OCI-LY7 (cell line): ENCODE data around the gene SPATA18. TPM values are rescaled to one million over a fixed set of nuclear protein-coding genes. Genes with fewer than 3 reads are reported as not detected.
"Not testable (repeated sequence)": the region's sequence is repeated elsewhere in the genome, so short reads cannot be mapped to it uniquely, and the experiment has no call there.

Experiments
- BruUV-seq: library from RNA; stranded (reverse); fragments of 400-500 nt; replicated peaks from 2 replicates; lab custom pipeline; 2021; lab: Mats Ljungman, UMichigan
- CTCF ChIA-PET: fragments of 300-600 bp; sonication (Branson Sonifier 250); formaldehyde crosslinking; loops from one replicate; lab custom pipeline; 2022; ENCODE audit warnings: antibody characterized with exemption; ENCODE audit not compliant: unreplicated experiment; lab: Charles Lee
- POLR2A ChIA-PET: fragments of 300-600 bp; sonication (Branson Sonifier 250); formaldehyde crosslinking; loops from one replicate; lab custom pipeline; 2022; ENCODE audit warnings: antibody characterized with exemption; lab: Charles Lee
- DNase-seq: peaks from one replicate; pipeline ENCODE4 v3.0.0-alpha.2; 2015; ENCODE audit warnings: low spot score
- H2AFZ ChIP-seq: fragments of 200-600 bp; sonication (generic), shearing (Covaris generic); 2 replicates; pipeline ENCODE4 v1.6.1; 2014; ENCODE audit warnings: mild to moderate bottlenecking, antibody characterized with exemption, low read length, moderate library complexity
- H3K27ac ChIP-seq: fragments of 200-600 bp; sonication (generic); 2 replicates; pipeline ENCODE4 v1.5.1; 2014; ENCODE audit warnings: mixed run types, low read depth, mild to moderate bottlenecking, moderate library complexity, low read length, inconsistent platforms; ENCODE audit not compliant: poor library complexity, severe bottlenecking
- H3K36me3 ChIP-seq: fragments of 200-600 bp; sonication (generic); 2 replicates; pipeline ENCODE4 v1.6.1; 2014; ENCODE audit warnings: mild to moderate bottlenecking, antibody characterized with exemption, low read length, moderate library complexity, mixed read lengths; ENCODE audit not compliant: insufficient read depth
- H3K4me1 ChIP-seq: fragments of 200-600 bp; sonication (generic); 2 replicates; pipeline ENCODE4 v1.5.1; 2014; ENCODE audit warnings: mild to moderate bottlenecking, low read length; ENCODE audit not compliant: insufficient read depth, poor library complexity, severe bottlenecking
- H3K4me2 ChIP-seq: fragments of 200-600 bp; sonication (generic); 2 replicates; pipeline ENCODE4 v1.6.1; 2014; ENCODE audit warnings: mild to moderate bottlenecking, low read length
- H3K4me3 ChIP-seq: fragments of 200-600 bp; sonication (generic); 2 replicates; pipeline ENCODE4 v1.5.1; 2014; ENCODE audit warnings: mild to moderate bottlenecking, low read depth, low read length; ENCODE audit not compliant: poor library complexity, severe bottlenecking
- H3K79me2 ChIP-seq: fragments of 200-600 bp; sonication (generic); 2 replicates; pipeline ENCODE4 v1.6.1; 2016; ENCODE audit warnings: low read depth, mild to moderate bottlenecking, low read length, moderate library complexity, mixed read lengths; ENCODE audit not compliant: insufficient read depth
- H3K9me2 ChIP-seq: fragments of 200-600 bp; sonication (generic); 2 replicates; pipeline ENCODE4 v1.6.1; 2016; ENCODE audit warnings: mild to moderate bottlenecking, low read length, mixed read lengths; ENCODE audit not compliant: insufficient read depth
- H3K9me3 ChIP-seq: fragments of 200-600 bp; sonication (generic); 2 replicates; pipeline ENCODE4 v1.6.1; 2014; ENCODE audit warnings: mild to moderate bottlenecking, mixed run types, low read length, mixed read lengths
- H4K20me1 ChIP-seq: fragments of 200-600 bp; sonication (generic); 2 replicates; pipeline ENCODE4 v1.6.1; 2014; ENCODE audit warnings: mild to moderate bottlenecking, antibody characterized with exemption, low read length, moderate library complexity, mixed read lengths; ENCODE audit not compliant: insufficient read depth
- EZH2phosphoT487 ChIP-seq: fragments of 200-600 bp; sonication (generic); IDR thresholded peaks from 2 replicates; pipeline ENCODE4 v1.6.1; 2018; ENCODE audit warnings: low read depth, borderline replicate concordance, mild to moderate bottlenecking, mixed run types, antibody characterized with exemption, low read length, moderate library complexity, mixed read lengths
- intact Hi-C: fragments of 100-400 bp; cut with micrococcal nuclease; formaldehyde crosslinking; loops from one replicate; pipeline ENCODE4 v1.10.0; 2022; ENCODE audit not compliant: unreplicated experiment
- total RNA-seq, 2 experiments: library from RNA; depleted of rRNA in 1 of 2; stranded (reverse); fragments of >200 nt in 1 of 2; shearing (Covaris generic) in 1 of 2; gene quantifications; 2 replicates each; pipeline ENCODE4 v1.2.3, GENCODE V29; 2014 to 2022
- TF ChIP-seq, protein P1 (sequence below): fragments of 200-600 bp; sonication (generic); conservative IDR thresholded peaks from 2 replicates; pipeline ENCODE4 v1.5.1; 2014; ENCODE audit warnings: mild to moderate bottlenecking, antibody characterized with exemption, low read length, moderate library complexity, mixed read lengths

The SPATA18 gene
- total RNA-seq, 2 experiments from 2014 or later = not detected

- TF ChIP-seq, protein P1, sequence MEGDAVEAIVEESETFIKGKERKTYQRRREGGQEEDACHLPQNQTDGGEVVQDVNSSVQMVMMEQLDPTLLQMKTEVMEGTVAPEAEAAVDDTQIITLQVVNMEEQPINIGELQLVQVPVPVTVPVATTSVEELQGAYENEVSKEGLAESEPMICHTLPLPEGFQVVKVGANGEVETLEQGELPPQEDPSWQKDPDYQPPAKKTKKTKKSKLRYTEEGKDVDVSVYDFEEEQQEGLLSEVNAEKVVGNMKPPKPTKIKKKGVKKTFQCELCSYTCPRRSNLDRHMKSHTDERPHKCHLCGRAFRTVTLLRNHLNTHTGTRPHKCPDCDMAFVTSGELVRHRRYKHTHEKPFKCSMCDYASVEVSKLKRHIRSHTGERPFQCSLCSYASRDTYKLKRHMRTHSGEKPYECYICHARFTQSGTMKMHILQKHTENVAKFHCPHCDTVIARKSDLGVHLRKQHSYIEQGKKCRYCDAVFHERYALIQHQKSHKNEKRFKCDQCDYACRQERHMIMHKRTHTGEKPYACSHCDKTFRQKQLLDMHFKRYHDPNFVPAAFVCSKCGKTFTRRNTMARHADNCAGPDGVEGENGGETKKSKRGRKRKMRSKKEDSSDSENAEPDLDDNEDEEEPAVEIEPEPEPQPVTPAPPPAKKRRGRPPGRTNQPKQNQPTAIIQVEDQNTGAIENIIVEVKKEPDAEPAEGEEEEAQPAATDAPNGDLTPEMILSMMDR = no peak
- intact Hi-C loops = no loop called here
- no TSS peak for BruUV-seq
- H3K4me1 ChIP-seq = no peaks in the 10 kb centered on the region
- POLR2A ChIA-PET = no interaction called here
- DNase-seq = no peak
- no peaks in the 10 kb centered on the region for H3K9me2 ChIP-seq
- H3K36me3 ChIP-seq = no peaks in the 10 kb centered on the region
- no peak overlapping the region for H3K4me3 ChIP-seq
- H3K27ac ChIP-seq = no peak overlapping the region
- H3K79me2 ChIP-seq = no peaks in the 10 kb centered on the region
- CTCF ChIA-PET = no interaction called here
- no peak overlapping the region for H3K4me2 ChIP-seq
- no peaks in the 10 kb centered on the region for H4K20me1 ChIP-seq
- H2AFZ ChIP-seq = no peak overlapping the region
- no peaks in the 10 kb centered on the region for H3K9me3 ChIP-seq
These were observed 25.6 kb downstream of the SPATA18 start for GRCh38 chr4:52076731-52077130.

GRCh38 chr4:52079659-52080058, 28.6 kb downstream of the SPATA18 start:
- TF ChIP-seq EZH2phosphoT487 = no peak
- TF ChIP-seq, protein P1 = no peak
- no peaks in the 10 kb centered on the region for H3K4me1 ChIP-seq
- no peaks in the 10 kb centered on the region for H3K9me2 ChIP-seq
- no peak overlapping the region for H2AFZ ChIP-seq
- no peaks in the 10 kb centered on the region for H4K20me1 ChIP-seq
- no peaks in the 10 kb centered on the region for H3K36me3 ChIP-seq
- no peak for DNase-seq
- H3K9me3 ChIP-seq = no peaks in the 10 kb centered on the region
- ChIA-PET CTCF (no interaction called here), POLR2A (no interaction called here)
- H3K79me2 ChIP-seq = no peaks in the 10 kb centered on the region
- no peak overlapping the region for H3K4me3 ChIP-seq
- no peak overlapping the region for H3K4me2 ChIP-seq
- no peak overlapping the region for H3K27ac ChIP-seq
- BruUV-seq = no TSS peak
- intact Hi-C loops = no loop called here

- DNase-seq = no peak
- no peaks in the 10 kb centered on the region for H3K36me3 ChIP-seq
- no peaks in the 10 kb centered on the region for H3K9me2 ChIP-seq
- BruUV-seq = no TSS peak
- intact Hi-C loops = no loop called here
- no peak overlapping the region for H3K4me2 ChIP-seq
- ChIA-PET POLR2A (interaction anchor here (1.4 kb wide), 1 partner anchor 14 kb away, joined by 4 read pairs; no protein-coding TSS in a partner anchor), CTCF (no interaction called here)
- H2AFZ ChIP-seq = no peak overlapping the region
- no peaks in the 10 kb centered on the region for H4K20me1 ChIP-seq
- no peaks in the 10 kb centered on the region for H3K79me2 ChIP-seq
- no peak overlapping the region for H3K4me3 ChIP-seq
- H3K27ac ChIP-seq = no peak overlapping the region
- H3K4me1 ChIP-seq = no peaks in the 10 kb centered on the region
- no peak for TF ChIP-seq EZH2phosphoT487
- TF ChIP-seq, protein P1 = no peak
- H3K9me3 ChIP-seq = no peaks in the 10 kb centered on the region
These were observed 30.1 kb downstream of the SPATA18 start for GRCh38 chr4:52081216-52081615.

- H3K4me2 ChIP-seq, H3K9me2 ChIP-seq, H3K79me2 ChIP-seq, H2AFZ ChIP-seq, POLR2A ChIA-PET, H3K27ac ChIP-seq, H4K20me1 ChIP-seq, H3K4me1 ChIP-seq, H3K36me3 ChIP-seq, intact Hi-C loops, CTCF ChIA-PET, DNase-seq, BruUV-seq, H3K4me3 ChIP-seq, H3K9me3 ChIP-seq: not testable (repeated sequence)
These were observed 35.3 kb downstream of the SPATA18 start for GRCh38 chr4:52086425-52086824.
